ENCODE measurements around the gene ITGA11.

The ITGA11 gene

GRCh38 chr15:68431792-68432401 is at the start of gene ITGA11:
Gene ITGA11, minus strand, starts transcription at chr15:68432163. Its CDS starts 97 bp downstream, at chr15:68432066.
- DNase-seq (ENCODE audit: low read depth in 2 of 2), result no peak

GRCh38 chr15:68481321-68481720 is 49.4 kb upstream of the ITGA11 start:
- DNase-seq (ENCODE audit: low read depth in 2 of 2), result no peak

GRCh38 chr15:68480296-68480695 is 48.3 kb upstream of the ITGA11 start:
- no peak for DNase-seq (ENCODE audit: low read depth in 2 of 2)

- no peak for DNase-seq (ENCODE audit: low read depth in 2 of 2)
These were observed 47.9 kb upstream of the ITGA11 start for GRCh38 chr15:68479870-68480269.

GRCh38 chr15:68479406-68479805 is 47.4 kb upstream of the ITGA11 start:
- DNase-seq (ENCODE audit: low read depth in 2 of 2), result no peak

- DNase-seq (ENCODE audit: low read depth in 2 of 2), result no peak
These were observed 46.9 kb upstream of the ITGA11 start for GRCh38 chr15:68478853-68479252.

GRCh38 chr15:68475449-68475848 is 43.5 kb upstream of the ITGA11 start:
- DNase-seq (ENCODE audit: low read depth in 2 of 2), result no peak

- DNase-seq (ENCODE audit: low read depth in 2 of 2), result no peak
These were observed 39.6 kb upstream of the ITGA11 start for GRCh38 chr15:68471541-68471940.

GRCh38 chr15:68470976-68471375 is 39.0 kb upstream of the ITGA11 start:
- DNase-seq (ENCODE audit: low read depth in 2 of 2), result no peak

GRCh38 chr15:68470049-68470742 is 38.2 kb upstream of the ITGA11 start:
- no peak for DNase-seq (ENCODE audit: low read depth in 2 of 2)

- DNase-seq (ENCODE audit: low read depth in 2 of 2), result no peak
These were observed 37.4 kb upstream of the ITGA11 start for GRCh38 chr15:68469162-68470048.

- no peak for DNase-seq (ENCODE audit: low read depth in 2 of 2)
These were observed 34.9 kb upstream of the ITGA11 start for GRCh38 chr15:68466876-68467275.

- no peak for DNase-seq (ENCODE audit: low read depth in 2 of 2)
These were observed 34.0 kb upstream of the ITGA11 start for GRCh38 chr15:68465861-68466560.

- DNase-seq (ENCODE audit: low read depth in 2 of 2), result no peak
These were observed 32.6 kb upstream of the ITGA11 start for GRCh38 chr15:68464448-68465090.

- DNase-seq (ENCODE audit: low read depth in 2 of 2), result no peak
These were observed 32.0 kb upstream of the ITGA11 start for GRCh38 chr15:68463996-68464395.

- DNase-seq (ENCODE audit: low read depth in 2 of 2), result no peak
These were observed 31.5 kb upstream of the ITGA11 start for GRCh38 chr15:68463444-68463843.

GRCh38 chr15:68460166-68460565 is 28.2 kb upstream of the ITGA11 start:
- no peak for DNase-seq (ENCODE audit: low read depth in 2 of 2)

GRCh38 chr15:68450192-68450591 is 18.2 kb upstream of the ITGA11 start:
- no peak for DNase-seq (ENCODE audit: low read depth in 2 of 2)

- no peak for DNase-seq (ENCODE audit: low read depth in 2 of 2)
These were observed 17.4 kb upstream of the ITGA11 start for GRCh38 chr15:68449389-68449788.

GRCh38 chr15:68447976-68448755 is 16.2 kb upstream of the ITGA11 start:
- no peak for DNase-seq (ENCODE audit: low read depth in 2 of 2)

- DNase-seq (ENCODE audit: low read depth in 2 of 2), result no peak
These were observed 15.2 kb upstream of the ITGA11 start for GRCh38 chr15:68447209-68447608.
